SJCRH30 (cell line): ENCODE measurements around the gene DDX11. TPM values are rescaled to one million over a fixed set of nuclear protein-coding genes. Genes with fewer than 3 reads are reported as not detected.

Experiments used
- total RNA-seq: library from RNA; depleted of rRNA; stranded (reverse); fragments of >200 nt; shearing (Covaris generic); gene quantifications from 2 replicates; pipeline ENCODE4 v1.2.3, GENCODE V29; 2014; rRNA removed

Gene DDX11
- total RNA-seq, 1 experiment from 2014 or later: 58.7 TPM

Other genes starting within 250 kb of the DDX11 start
- gene TSPAN11, start 147.1 kb upstream of the DDX11 start, total RNA-seq: 6.5 and 6.7 TPM in 2 replicates